Uterus (tissue), 4 donors: ENCODE results near the gene LAMC3. TPM values are rescaled to one million over a fixed set of nuclear protein-coding genes. Genes with fewer than 3 reads are reported as not detected.

Experiments used
- DNase-seq, 2 donors: peaks; one replicate each; pipeline ENCODE4 v3.0.0-alpha.2; 2019 to 2020
- H3K27ac ChIP-seq, 2 donors: fragments of 200-600 bp; sonication (generic); 1 replicate in 1 of 2; 2 replicates in 1 of 2; pipeline ENCODE4 v1.5.1; 2016 to 2018
- H3K27me3 ChIP-seq, 2 donors: fragments of 200-600 bp; sonication (generic); one replicate each; pipeline ENCODE4 v1.5.1; 2018 to 2019; ENCODE audit warnings: control low read depth in 1 of 2
- H3K36me3 ChIP-seq, 2 donors: fragments of 200-600 bp; sonication (generic); one replicate each; pipeline ENCODE4 v1.5.1; 2019; ENCODE audit warnings: control low read depth in 1 of 2
- H3K4me1 ChIP-seq, 2 donors: fragments of 200-600 bp; sonication (generic); one replicate each; pipeline ENCODE4 v1.5.1; 2018 to 2019; ENCODE audit warnings: control low read depth in 1 of 2
- H3K4me3 ChIP-seq, 2 donors: fragments of 200-600 bp; sonication (generic); 1 replicate in 1 of 2; 2 replicates in 1 of 2; pipeline ENCODE4 v1.5.1; 2018 to 2019; ENCODE audit warnings: mild to moderate bottlenecking in 1 of 2
- H3K9me3 ChIP-seq, 2 donors: fragments of 200-600 bp; sonication (generic); one replicate each; pipeline ENCODE4 v1.5.1; 2019; ENCODE audit warnings: control low read depth in 1 of 2
- POLR2A ChIP-seq, 2 donors: fragments of 450-650 bp; IDR thresholded peaks; one replicate each; pipeline ENCODE4 v1.6.1; 2016; ENCODE audit warnings: antibody characterized with exemption in 2 of 2, mild to moderate bottlenecking in 1 of 2, moderate library complexity in 1 of 2
- intact Hi-C: fragments of 100-400 bp; cut with DNase I; formaldehyde crosslinking; loops from one replicate; pipeline ENCODE4 v1.15.1; 2023; ENCODE audit warnings: low total_unique reads
- total RNA-seq, 4 donors: library from RNA; depleted of rRNA in 3 of 4; stranded (reverse); fragments of >200 nt in 3 of 4; gene quantifications; one replicate each; pipeline versions ENCODE4 v1.1.0 to v1.2.4, GENCODE V29; 2014 to 2023
- TF ChIP-seq, protein P1 (sequence below), 4 experiments: fragments of 200-600 bp in 2 of 4; fragments of 450-650 bp in 2 of 4; sonication (generic) in 2 of 4; IDR thresholded peaks; one replicate each; pipeline ENCODE4 v1.5.1; 2016 to 2019; ENCODE audit warnings: antibody characterized with exemption in 4 of 4, mild to moderate bottlenecking in 2 of 4, moderate library complexity in 1 of 4
- donor health status: DM: yes; HTN: yes; CAD: no.

Gene LAMC3
- total RNA-seq, 4 donors from 2014 or later, result 2.6 to 58.5 (median 3.6) TPM

GRCh38 chr9:131121346-131121745, 112.4 kb downstream of the LAMC3 start:
- Histone ChIP-seq H3K4me3 (no peak overlapping the region), H3K36me3 (no peaks in the 10 kb centered on the region), H3K9me3 (no peaks in the 10 kb centered on the region), H3K27ac (no peak overlapping the region), H3K4me1 (no peaks in the 10 kb centered on the region), H3K27me3 (no peaks in the 10 kb centered on the region)
- no peak for TF ChIP-seq POLR2A (IDR thresholded peaks at IDR 0.05)
- TF ChIP-seq, protein P1, sequence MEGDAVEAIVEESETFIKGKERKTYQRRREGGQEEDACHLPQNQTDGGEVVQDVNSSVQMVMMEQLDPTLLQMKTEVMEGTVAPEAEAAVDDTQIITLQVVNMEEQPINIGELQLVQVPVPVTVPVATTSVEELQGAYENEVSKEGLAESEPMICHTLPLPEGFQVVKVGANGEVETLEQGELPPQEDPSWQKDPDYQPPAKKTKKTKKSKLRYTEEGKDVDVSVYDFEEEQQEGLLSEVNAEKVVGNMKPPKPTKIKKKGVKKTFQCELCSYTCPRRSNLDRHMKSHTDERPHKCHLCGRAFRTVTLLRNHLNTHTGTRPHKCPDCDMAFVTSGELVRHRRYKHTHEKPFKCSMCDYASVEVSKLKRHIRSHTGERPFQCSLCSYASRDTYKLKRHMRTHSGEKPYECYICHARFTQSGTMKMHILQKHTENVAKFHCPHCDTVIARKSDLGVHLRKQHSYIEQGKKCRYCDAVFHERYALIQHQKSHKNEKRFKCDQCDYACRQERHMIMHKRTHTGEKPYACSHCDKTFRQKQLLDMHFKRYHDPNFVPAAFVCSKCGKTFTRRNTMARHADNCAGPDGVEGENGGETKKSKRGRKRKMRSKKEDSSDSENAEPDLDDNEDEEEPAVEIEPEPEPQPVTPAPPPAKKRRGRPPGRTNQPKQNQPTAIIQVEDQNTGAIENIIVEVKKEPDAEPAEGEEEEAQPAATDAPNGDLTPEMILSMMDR (IDR thresholded peaks at IDR 0.05), result no peak
- DNase-seq, result no peak
- intact Hi-C loops, result no loop called here

- no peak overlapping the region for H3K27ac ChIP-seq
- H3K36me3 ChIP-seq, result no peaks in the 10 kb centered on the region
- no peak overlapping the region for H3K4me3 ChIP-seq
- H3K4me1 ChIP-seq, result no peaks in the 10 kb centered on the region
- DNase-seq, result no peak
- no peaks in the 10 kb centered on the region for H3K9me3 ChIP-seq
- TF ChIP-seq POLR2A (IDR thresholded peaks at IDR 0.05), result no peak
- TF ChIP-seq, protein P1 (IDR thresholded peaks at IDR 0.05), result no peak
- intact Hi-C loops, result no loop called here
- H3K27me3 ChIP-seq, result no peaks in the 10 kb centered on the region
Observed at GRCh38 chr9:131122158-131122557, 113.2 kb downstream of the LAMC3 start.

GRCh38 chr9:131125038-131125287, 116.0 kb downstream of the LAMC3 start:
- Histone ChIP-seq H3K36me3 (no peaks in the 10 kb centered on the region), H3K27ac (peak overlapping the region; percentile 73 to 92), H3K27me3 (no peaks in the 10 kb centered on the region), H3K4me1 (no peaks in the 10 kb centered on the region), H3K4me3 (peak overlapping the region; percentile 67 to 96), H3K9me3 (no peaks in the 10 kb centered on the region)
- TF ChIP-seq POLR2A (IDR thresholded peaks at IDR 0.05), result no peak
- TF ChIP-seq, protein P1 (IDR thresholded peaks at IDR 0.05), result no peak
- no peak for DNase-seq
- intact Hi-C loops, result no loop called here

DNA sequence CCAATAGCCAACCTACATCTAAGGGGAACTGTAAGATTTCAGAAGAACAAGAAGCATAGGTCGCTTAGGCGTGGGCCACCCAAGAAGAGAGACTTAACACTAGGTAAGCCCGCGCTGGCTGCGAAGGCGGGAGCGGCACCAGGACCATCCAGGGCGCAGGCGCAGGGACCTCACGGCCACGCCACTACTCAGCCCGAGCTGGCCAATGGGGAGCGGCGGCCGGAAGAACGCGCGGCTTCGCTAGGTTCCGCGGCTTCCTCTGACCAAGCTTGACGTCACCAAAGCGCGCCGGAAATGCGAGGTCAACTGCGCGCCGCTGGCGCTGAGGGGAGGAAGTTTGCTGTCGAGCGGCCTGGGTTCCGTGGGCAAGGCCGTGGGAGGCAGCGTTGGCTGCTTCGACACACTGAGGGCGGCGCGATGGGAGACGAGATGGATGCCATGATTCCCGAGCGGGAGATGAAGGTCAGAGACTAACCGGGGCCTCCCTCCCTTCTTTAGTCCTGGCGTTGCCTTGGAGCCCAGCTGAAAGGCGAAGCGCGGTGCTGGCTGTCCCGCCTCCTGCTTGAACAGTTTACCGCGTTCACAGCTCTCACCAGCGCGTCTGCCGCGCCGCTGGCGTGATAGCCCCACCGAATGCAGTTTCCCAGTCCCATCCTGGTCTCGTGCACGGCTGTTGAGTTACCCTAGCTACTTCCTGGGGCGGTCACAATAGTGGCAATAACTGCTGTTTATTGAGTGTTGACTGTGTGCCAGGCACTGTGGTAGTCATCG, 116.5 kb downstream of the LAMC3 start, which contains the start of gene NUP214:
TSS of gene NUP214 (plus strand) at position 299 of the 771 bp plus-strand sequence. CDS start at position 418, 119 bp downstream.
- peak; percentile 98 to 99 for DNase-seq
- intact Hi-C loops, result no loop called here
- no peaks in the 10 kb centered on the region for H3K36me3 ChIP-seq
- peak within 1 kb of the TSS; percentile 73 to 92 for H3K27ac ChIP-seq
- no peaks in the 10 kb centered on the region for H3K27me3 ChIP-seq
- H3K9me3 ChIP-seq, result no peaks in the 10 kb centered on the region
- peak within 1 kb of the TSS; percentile 67 to 96 for H3K4me3 ChIP-seq
- peak; percentile 76 to 86 for TF ChIP-seq POLR2A (IDR thresholded peaks at IDR 0.05)
- TF ChIP-seq, protein P1 (IDR thresholded peaks at IDR 0.05), result peak in 1 of 4 experiments; percentile 39
- H3K4me1 ChIP-seq, result no peaks in the 10 kb centered on the region

DNA sequence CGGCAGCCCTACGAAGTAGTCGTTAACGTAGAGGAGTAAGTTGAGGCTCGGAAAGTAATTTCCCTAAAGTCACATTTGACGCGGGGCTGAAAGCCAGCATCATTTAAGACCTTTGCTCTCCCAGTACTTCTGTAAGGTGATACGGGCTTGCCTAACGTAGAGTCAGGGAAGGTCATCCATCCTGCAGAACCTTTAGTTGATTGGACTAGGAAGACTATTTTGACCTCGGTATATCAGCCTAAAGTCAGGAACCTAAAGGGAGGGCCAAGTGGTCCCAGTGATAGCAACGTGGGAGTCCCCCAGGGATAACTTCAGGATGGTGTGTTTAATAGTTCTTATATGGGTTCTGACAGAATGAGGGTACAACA, 117.1 kb downstream of the LAMC3 start:
- intact Hi-C loops, result no loop called here
- peak overlapping the region; percentile 67 to 96 for H3K4me3 ChIP-seq
- no peaks in the 10 kb centered on the region for H3K4me1 ChIP-seq
- H3K36me3 ChIP-seq, result no peaks in the 10 kb centered on the region
- H3K27me3 ChIP-seq, result no peaks in the 10 kb centered on the region
- H3K27ac ChIP-seq, result peak overlapping the region; percentile 73 to 77
- TF ChIP-seq, protein P1 (IDR thresholded peaks at IDR 0.05), result no peak
- TF ChIP-seq POLR2A (IDR thresholded peaks at IDR 0.05), result no peak
- no peaks in the 10 kb centered on the region for H3K9me3 ChIP-seq
- DNase-seq, result no peak
